ENCODE results near the gene PDLIM5.
"Not testable (repeated sequence)": the region's sequence is repeated elsewhere in the genome, so short reads cannot be mapped to it uniquely, and the experiment has no call there.

Gene PDLIM5

GRCh38 chr4:94498502-94498901, 46.8 kb downstream of the PDLIM5 start:
- no peak for DNase-seq

GRCh38 chr4:94500685-94501084, 48.9 kb downstream of the PDLIM5 start:
- DNase-seq: no peak

- DNase-seq: no peak
Measured at GRCh38 chr4:94504545-94504944, 52.8 kb downstream of the PDLIM5 start.

- no peak for DNase-seq
Measured at GRCh38 chr4:94506822-94507221, 55.1 kb downstream of the PDLIM5 start.

GRCh38 chr4:94507281-94507680, 55.5 kb downstream of the PDLIM5 start:
- DNase-seq: no peak

- DNase-seq: no peak
Measured at GRCh38 chr4:94507708-94508107, 56.0 kb downstream of the PDLIM5 start.

- DNase-seq: no peak
Measured at GRCh38 chr4:94508296-94508695, 56.6 kb downstream of the PDLIM5 start.

GRCh38 chr4:94508806-94509205, 57.1 kb downstream of the PDLIM5 start:
- no peak for DNase-seq

GRCh38 chr4:94511591-94511990, 59.8 kb downstream of the PDLIM5 start:
- no peak for DNase-seq

GRCh38 chr4:94513532-94513931, 61.8 kb downstream of the PDLIM5 start:
- not testable (repeated sequence) for DNase-seq

- no peak for DNase-seq
Measured at GRCh38 chr4:94515365-94515764, 63.6 kb downstream of the PDLIM5 start.

GRCh38 chr4:94516067-94516466, 64.3 kb downstream of the PDLIM5 start:
- DNase-seq: no peak

- DNase-seq: no peak
Measured at GRCh38 chr4:94516999-94517398, 65.3 kb downstream of the PDLIM5 start.

- DNase-seq: no peak
Measured at GRCh38 chr4:94517492-94517891, 65.8 kb downstream of the PDLIM5 start.

- DNase-seq: no peak
Measured at GRCh38 chr4:94519019-94519418, 67.3 kb downstream of the PDLIM5 start.

- no peak for DNase-seq
Measured at GRCh38 chr4:94519925-94520789, 68.4 kb downstream of the PDLIM5 start.

- no peak for DNase-seq
Measured at GRCh38 chr4:94523033-94523580, 71.4 kb downstream of the PDLIM5 start.

- DNase-seq: no peak
Measured at GRCh38 chr4:94523617-94524016, 71.9 kb downstream of the PDLIM5 start.

- DNase-seq: no peak
Measured at GRCh38 chr4:94525993-94526728, 74.4 kb downstream of the PDLIM5 start.

- no peak for DNase-seq
Measured at GRCh38 chr4:94527556-94528233, 76.0 kb downstream of the PDLIM5 start.

- DNase-seq: no peak
Measured at GRCh38 chr4:94528792-94529451, 77.2 kb downstream of the PDLIM5 start.

- DNase-seq: no peak
Measured at GRCh38 chr4:94530073-94530472, 78.3 kb downstream of the PDLIM5 start.
